Panc1 (cell line): ENCODE measurements around the gene BLCAP. TPM values are rescaled to one million over a fixed set of nuclear protein-coding genes. Genes with fewer than 3 reads are reported as not detected.
"Not testable (repeated sequence)": the region's sequence is repeated elsewhere in the genome, so short reads cannot be mapped to it uniquely, and the experiment has no call there.

Experiments used
- ATAC-seq: fragments of 200-7000 bp; cut with Tn5 transposase; 2 replicates; pipeline ENCODE4 v1.9.1; 2020; ENCODE audit warnings: mild to moderate bottlenecking, moderate library complexity
- BruUV-seq: library from RNA; stranded (reverse); fragments of 400-500 nt; replicated peaks from 2 replicates; lab custom pipeline; 2021; lab: Mats Ljungman, UMichigan
- CTCF ChIA-PET: fragments of 300-600 bp; sonication (Branson Sonifier 250); formaldehyde crosslinking; loops from one replicate; lab custom pipeline; 2022; ENCODE audit warnings: antibody characterized with exemption; lab: Charles Lee
- POLR2A ChIA-PET: fragments of 300-600 bp; sonication (Branson Sonifier 250); formaldehyde crosslinking; loops from one replicate; lab custom pipeline; 2022; ENCODE audit warnings: antibody characterized with exemption; lab: Charles Lee
- DNase-seq: peaks from one replicate; pipeline ENCODE4 v3.0.0-alpha.2; 2010; ENCODE audit warnings: low read depth, low spot score
- H3K27ac ChIP-seq: 2 replicates; pipeline ENCODE4 v1.5.1; 2011; ENCODE audit warnings: mild to moderate bottlenecking, low read length, inconsistent platforms
- H3K27me3 ChIP-seq: fragments of 200-500 bp; sonication (Bioruptor generic); 2 replicates; pipeline ENCODE4 v1.6.0; 2014; ENCODE audit warnings: low read length, inconsistent platforms; ENCODE audit not compliant: control insufficient read depth, insufficient read depth
- H3K36me3 ChIP-seq: fragments of 200-500 bp; sonication (Bioruptor generic); 2 replicates; pipeline ENCODE4 v1.5.1; 2014; ENCODE audit warnings: inconsistent platforms, mild to moderate bottlenecking, low read length, moderate library complexity; ENCODE audit not compliant: control insufficient read depth, insufficient read depth
- H3K4me1 ChIP-seq: 2 replicates; pipeline ENCODE4 v1.5.1; 2011; ENCODE audit warnings: inconsistent platforms, mild to moderate bottlenecking, low read length, moderate library complexity; ENCODE audit not compliant: control insufficient read depth, insufficient read depth
- H3K4me3 ChIP-seq, 2 experiments: 2 replicates each; pipeline ENCODE4 v1.5.1; 2011 to 2012; ENCODE audit warnings: low read depth in 2 of 2, low read length in 2 of 2, mild to moderate bottlenecking in 2 of 2, inconsistent platforms in 1 of 2, moderate library complexity in 1 of 2
- H3K9me3 ChIP-seq: fragments of 200-500 bp; sonication (Bioruptor generic); 2 replicates; pipeline ENCODE4 v1.5.1; 2014; ENCODE audit warnings: low read depth, mild to moderate bottlenecking, inconsistent platforms, low read length, moderate library complexity; ENCODE audit not compliant: control insufficient read depth, insufficient read depth
- POLR2AphosphoS5 ChIP-seq: IDR thresholded peaks from 2 replicates; pipeline ENCODE4 v1.6.1; 2012; ENCODE audit warnings: mild to moderate bottlenecking, low read depth, low read length, moderate library complexity
- SIN3A ChIP-seq: IDR thresholded peaks from 2 replicates; pipeline ENCODE4 v1.6.1; 2012; ENCODE audit warnings: low read depth, mild to moderate bottlenecking, low read length, moderate library complexity, borderline replicate concordance; ENCODE audit not compliant: insufficient read depth
- TCF7L2 ChIP-seq: IDR thresholded peaks from 2 replicates; pipeline ENCODE4 v1.6.1; 2011; ENCODE audit warnings: mild to moderate bottlenecking, low read depth, low read length, inconsistent platforms
- in situ Hi-C: cut with HindIII; loops from 2 replicates; pipeline ENCODE4 v1.10.0; 2016; ENCODE audit warnings: low sequenced_read_pairs, low pct_unique_long_range_greater_than_20kb
- intact Hi-C: fragments of 100-400 bp; cut with micrococcal nuclease; formaldehyde crosslinking; loops from one replicate; pipeline ENCODE4 v1.10.0; 2022; ENCODE audit not compliant: unreplicated experiment
- total RNA-seq: library from RNA; stranded (reverse); gene quantifications from one replicate; pipeline ENCODE4 v1.2.1, GENCODE V29; 2021; ENCODE audit not compliant: unreplicated experiment
- TF ChIP-seq, protein P1 (sequence below), 2 experiments: IDR thresholded peaks; 2 replicates each; pipeline ENCODE4 v1.6.1; 2011 to 2012; ENCODE audit warnings: low read depth in 2 of 2, control low read depth in 1 of 2, low read length in 1 of 2, mild to moderate bottlenecking in 1 of 2, moderate library complexity in 1 of 2; ENCODE audit not compliant: insufficient read depth in 1 of 2
- TF ChIP-seq, protein P2 (sequence below): fragments of 450-650 bp; IDR thresholded peaks from 2 replicates; pipeline ENCODE4 v1.5.1; 2017; ENCODE audit warnings: mild to moderate bottlenecking

Gene BLCAP
- total RNA-seq, 1 experiment from 2014 or later = 50.1 TPM

DNA sequence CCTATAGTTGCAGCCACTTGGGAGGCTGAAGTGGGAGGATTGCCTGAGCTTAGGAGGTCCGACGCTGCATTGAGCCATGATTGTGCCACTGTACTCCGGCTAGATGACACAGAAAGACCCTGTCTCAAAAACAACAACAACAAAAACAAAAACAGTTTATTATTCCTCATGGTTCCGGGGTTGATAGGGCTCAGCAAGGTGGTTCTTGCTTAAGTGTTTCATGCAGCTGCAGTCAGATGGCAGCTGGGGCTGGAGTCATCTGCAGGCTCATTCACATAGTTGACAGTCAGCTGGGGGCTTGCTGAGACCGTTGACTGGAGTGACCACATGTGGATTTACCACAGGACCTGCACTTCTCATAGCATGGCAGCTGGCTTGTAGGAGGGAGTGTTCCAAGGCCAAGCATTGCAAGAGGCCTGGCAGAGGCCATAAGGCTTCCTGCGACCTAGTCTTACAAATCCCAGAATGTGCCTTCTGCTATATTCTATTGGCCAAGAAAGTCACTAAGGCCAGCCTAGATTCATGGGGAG lies 35.5 kb downstream of the BLCAP start:
- ChIA-PET CTCF (no interaction called here), POLR2A (no interaction called here)
- Histone ChIP-seq H3K27me3 (no peaks in the 10 kb centered on the region), H3K9me3 (no peaks in the 10 kb centered on the region), H3K27ac (no peak overlapping the region), H3K4me3 (no peak overlapping the region), H3K4me1 (no peaks in the 10 kb centered on the region), H3K36me3 (no peaks in the 10 kb centered on the region)
- ATAC-seq (no peak), DNase-seq (no peak)
- intact Hi-C loops = no loop called here
- TF ChIP-seq POLR2AphosphoS5 (no peak), TCF7L2 (no peak), SIN3A (no peak)
- TF ChIP-seq, protein P1, sequence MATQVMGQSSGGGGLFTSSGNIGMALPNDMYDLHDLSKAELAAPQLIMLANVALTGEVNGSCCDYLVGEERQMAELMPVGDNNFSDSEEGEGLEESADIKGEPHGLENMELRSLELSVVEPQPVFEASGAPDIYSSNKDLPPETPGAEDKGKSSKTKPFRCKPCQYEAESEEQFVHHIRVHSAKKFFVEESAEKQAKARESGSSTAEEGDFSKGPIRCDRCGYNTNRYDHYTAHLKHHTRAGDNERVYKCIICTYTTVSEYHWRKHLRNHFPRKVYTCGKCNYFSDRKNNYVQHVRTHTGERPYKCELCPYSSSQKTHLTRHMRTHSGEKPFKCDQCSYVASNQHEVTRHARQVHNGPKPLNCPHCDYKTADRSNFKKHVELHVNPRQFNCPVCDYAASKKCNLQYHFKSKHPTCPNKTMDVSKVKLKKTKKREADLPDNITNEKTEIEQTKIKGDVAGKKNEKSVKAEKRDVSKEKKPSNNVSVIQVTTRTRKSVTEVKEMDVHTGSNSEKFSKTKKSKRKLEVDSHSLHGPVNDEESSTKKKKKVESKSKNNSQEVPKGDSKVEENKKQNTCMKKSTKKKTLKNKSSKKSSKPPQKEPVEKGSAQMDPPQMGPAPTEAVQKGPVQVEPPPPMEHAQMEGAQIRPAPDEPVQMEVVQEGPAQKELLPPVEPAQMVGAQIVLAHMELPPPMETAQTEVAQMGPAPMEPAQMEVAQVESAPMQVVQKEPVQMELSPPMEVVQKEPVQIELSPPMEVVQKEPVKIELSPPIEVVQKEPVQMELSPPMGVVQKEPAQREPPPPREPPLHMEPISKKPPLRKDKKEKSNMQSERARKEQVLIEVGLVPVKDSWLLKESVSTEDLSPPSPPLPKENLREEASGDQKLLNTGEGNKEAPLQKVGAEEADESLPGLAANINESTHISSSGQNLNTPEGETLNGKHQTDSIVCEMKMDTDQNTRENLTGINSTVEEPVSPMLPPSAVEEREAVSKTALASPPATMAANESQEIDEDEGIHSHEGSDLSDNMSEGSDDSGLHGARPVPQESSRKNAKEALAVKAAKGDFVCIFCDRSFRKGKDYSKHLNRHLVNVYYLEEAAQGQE (IDR thresholded peaks at IDR 0.05; ENCODE audit: insufficient read depth in 1 of 2, low read depth in 2 of 2, low read length in 1 of 2) = no peak
- TF ChIP-seq, protein P2, sequence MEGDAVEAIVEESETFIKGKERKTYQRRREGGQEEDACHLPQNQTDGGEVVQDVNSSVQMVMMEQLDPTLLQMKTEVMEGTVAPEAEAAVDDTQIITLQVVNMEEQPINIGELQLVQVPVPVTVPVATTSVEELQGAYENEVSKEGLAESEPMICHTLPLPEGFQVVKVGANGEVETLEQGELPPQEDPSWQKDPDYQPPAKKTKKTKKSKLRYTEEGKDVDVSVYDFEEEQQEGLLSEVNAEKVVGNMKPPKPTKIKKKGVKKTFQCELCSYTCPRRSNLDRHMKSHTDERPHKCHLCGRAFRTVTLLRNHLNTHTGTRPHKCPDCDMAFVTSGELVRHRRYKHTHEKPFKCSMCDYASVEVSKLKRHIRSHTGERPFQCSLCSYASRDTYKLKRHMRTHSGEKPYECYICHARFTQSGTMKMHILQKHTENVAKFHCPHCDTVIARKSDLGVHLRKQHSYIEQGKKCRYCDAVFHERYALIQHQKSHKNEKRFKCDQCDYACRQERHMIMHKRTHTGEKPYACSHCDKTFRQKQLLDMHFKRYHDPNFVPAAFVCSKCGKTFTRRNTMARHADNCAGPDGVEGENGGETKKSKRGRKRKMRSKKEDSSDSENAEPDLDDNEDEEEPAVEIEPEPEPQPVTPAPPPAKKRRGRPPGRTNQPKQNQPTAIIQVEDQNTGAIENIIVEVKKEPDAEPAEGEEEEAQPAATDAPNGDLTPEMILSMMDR = no peak
- BruUV-seq = no TSS peak
- in situ Hi-C loops = no loop called here

DNA sequence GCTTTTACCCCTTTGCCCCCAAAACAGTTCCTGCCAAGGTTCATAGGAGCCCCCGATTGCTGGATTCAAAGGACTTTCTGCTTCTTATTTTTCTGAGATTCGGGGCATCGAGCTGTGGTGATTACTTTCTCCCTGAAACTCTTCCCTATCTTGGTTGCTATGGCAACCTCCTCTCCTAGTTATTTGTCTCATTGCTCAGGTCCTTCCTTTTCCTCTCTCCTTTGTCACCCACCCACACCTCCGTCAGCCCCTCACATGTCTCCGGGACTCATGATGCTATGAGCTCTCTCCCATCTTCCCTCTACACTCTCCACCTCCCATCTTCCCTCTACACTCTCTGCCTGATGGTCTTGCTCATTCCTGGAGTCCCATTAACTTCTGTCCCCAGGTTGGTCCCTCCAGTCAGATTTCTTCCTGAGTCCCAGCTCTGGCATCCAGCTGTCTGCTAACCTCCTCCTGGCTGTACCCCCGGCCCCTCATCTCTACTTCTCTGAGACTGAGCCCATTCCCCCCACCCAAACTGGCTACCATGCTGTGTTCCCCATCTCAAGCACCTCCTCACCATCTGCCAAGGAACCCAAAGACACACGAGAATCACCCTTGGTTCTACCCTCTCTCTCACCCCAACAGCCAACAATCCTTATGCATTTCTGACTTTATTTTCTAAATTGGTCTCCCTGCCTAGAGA lies 36.9 kb downstream of the BLCAP start:
- no peak overlapping the region for H3K27ac ChIP-seq
- intact Hi-C loops = no loop called here
- H3K4me1 ChIP-seq = no peaks in the 10 kb centered on the region
- ATAC-seq (no peak), DNase-seq (no peak)
- CTCF ChIA-PET = no interaction called here
- H3K4me3 ChIP-seq = no peak overlapping the region
- in situ Hi-C loops = no loop called here
- H3K9me3 ChIP-seq = no peaks in the 10 kb centered on the region
- H3K27me3 ChIP-seq = no peaks in the 10 kb centered on the region
- H3K36me3 ChIP-seq = no peaks in the 10 kb centered on the region
- TF ChIP-seq, protein P1 (IDR thresholded peaks at IDR 0.05; ENCODE audit: insufficient read depth in 1 of 2, low read depth in 2 of 2, low read length in 1 of 2) = no peak
- no peak for TF ChIP-seq POLR2AphosphoS5
- TF ChIP-seq SIN3A = no peak
- TF ChIP-seq TCF7L2 = no peak
- TF ChIP-seq, protein P2 = no peak
- POLR2A ChIA-PET = no interaction called here
- no TSS peak for BruUV-seq

DNA sequence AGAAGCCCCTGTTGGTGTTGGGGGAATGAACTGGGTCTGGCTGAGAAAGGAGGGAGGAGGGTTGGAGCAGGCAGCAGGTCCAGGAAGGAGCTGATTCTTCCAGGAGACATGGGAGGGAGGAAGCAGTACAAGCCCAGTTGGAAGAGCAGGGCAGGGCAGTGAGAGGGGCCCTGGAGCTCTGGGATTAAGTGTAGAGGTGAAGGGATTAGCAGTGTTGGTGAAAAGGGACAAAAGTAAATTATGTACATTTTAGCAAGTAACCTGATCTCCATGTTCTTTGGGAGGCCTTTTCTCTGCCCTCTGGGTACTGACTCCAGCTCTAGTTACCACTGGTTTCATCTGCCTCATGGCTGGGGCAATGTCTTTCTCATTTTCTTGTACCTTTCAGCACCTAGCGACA lies 41.5 kb downstream of the BLCAP start:
- not testable (repeated sequence) for H3K27me3 ChIP-seq

More for the DNA sequence above, 41.5 kb downstream of the BLCAP start:
- H3K9me3 ChIP-seq, H3K4me1 ChIP-seq, intact Hi-C loops, in situ Hi-C loops, H3K4me3 ChIP-seq, ATAC-seq, H3K27ac ChIP-seq, CTCF ChIA-PET, DNase-seq, POLR2A ChIA-PET, H3K36me3 ChIP-seq, BruUV-seq: not testable (repeated sequence)
